DMS114 treated with DMSO at 0.1 percent for 48 hours (cell line): ENCODE data around the gene TOMT.
A peak's percentile ranks its signal among the peaks of the same experiment; 100 is the strongest.

ENCODE experiments used
- DNase-seq: peaks from one replicate; lab custom pipeline; 2025; ENCODE audit not compliant: unreplicated experiment; lab: John Stamatoyannopoulos, UW

TOMT gene

GRCh38 chr11:72105888-72106287, at the start of gene TOMT:
TOMT (plus strand) TSS chr11:72105924; CDS start chr11:72105952, 28 bp downstream.
- no peak for DNase-seq

DNA sequence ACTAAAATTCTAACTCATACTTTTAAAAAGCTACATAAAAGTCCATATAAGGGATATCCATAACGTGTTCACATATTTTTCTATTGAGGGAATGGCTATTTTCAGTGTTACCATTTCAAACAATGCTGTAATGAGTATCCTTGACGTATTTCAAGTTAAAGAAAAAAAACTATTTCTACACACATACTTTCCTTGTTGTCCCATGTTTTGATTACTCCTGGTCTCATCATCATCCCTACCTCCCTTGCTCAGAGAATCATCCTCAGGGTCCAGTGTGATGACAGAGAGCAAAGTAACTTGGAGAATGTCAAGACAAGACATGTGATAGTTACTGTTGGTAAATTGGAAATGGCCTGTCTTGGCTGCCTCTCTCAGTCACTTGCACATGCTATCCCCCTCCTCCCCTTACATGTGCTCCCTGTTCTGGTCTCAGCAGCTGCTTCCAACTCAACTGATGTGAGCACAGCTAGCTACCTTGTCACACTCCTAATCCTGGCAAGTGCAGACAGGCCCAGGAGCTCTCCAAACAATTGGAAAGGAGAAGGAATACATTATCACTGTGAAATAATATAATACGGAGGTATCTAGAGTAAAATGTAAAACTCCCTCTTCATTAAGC, 47.2 kb upstream of the TOMT start:
- no peak for DNase-seq

DNA sequence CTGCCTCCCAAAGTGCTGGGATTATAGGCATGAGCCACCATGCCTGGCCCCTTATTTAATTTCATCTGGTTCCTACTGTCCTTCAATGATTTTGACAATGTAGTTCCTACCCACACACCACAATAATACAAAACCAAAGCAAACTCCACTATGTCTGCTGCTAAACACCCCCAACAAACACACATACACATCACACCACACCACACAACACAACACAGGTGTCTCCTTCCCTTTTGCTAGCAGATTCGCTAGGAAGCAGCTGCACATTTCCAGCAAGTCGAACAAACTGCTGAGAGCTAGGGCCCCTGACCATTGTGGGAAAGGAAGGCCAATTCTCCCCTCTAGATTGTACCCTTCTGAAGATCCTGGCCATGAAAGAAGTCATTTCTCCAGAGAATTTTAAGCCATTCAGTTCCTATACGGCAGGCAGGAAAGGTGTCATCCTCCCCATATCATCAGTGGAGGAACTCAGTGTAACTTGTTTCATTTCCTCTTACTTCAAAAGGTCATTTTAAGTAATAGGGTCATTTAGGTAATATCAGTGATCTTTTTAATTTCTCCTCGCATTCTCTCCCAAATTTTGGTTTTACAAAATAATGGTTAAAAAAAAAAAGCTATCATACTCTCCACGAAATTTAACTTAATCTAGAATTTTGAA, 43.9 kb upstream of the TOMT start:
- no peak for DNase-seq

- no peak for DNase-seq
These were observed 38.9 kb upstream of the TOMT start for GRCh38 chr11:72066855-72067254.

DNA sequence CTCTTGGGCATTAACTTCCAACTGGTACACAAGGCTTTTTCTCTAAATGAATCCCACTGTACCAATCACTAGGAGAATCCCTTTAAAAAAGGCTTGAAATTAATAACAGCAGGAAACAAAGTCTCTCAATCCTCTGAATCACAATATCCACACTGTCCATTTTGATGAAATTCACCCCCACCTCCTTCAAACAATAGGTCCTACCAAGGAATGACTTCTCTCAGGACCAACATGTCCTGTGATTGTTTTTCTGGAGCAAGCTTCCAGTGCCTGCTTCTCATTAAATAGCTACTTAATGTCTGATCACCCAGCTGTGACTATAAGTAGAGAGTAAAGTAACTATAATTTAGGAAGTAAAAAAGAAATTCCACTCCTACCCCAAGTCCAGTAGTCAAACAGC, 38.5 kb upstream of the TOMT start:
- DNase-seq: no peak

DNA sequence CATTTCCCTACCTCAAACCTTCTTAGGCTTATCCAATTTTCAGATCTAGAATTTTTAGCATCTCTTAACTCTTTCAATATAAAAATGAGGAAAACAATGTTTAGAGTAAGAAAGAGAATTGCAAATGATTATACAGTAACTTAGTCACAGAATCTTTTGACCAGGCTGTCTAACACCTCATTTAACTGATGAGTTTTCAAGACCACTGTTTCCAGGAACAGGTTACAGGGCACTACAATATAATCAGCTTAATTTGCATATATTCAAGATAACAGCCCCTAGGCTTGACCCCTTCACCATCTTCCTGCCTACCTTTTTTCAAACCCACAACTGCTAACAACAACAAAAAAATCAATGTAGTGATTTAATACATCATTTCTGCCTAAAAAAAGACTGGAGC, 38.0 kb upstream of the TOMT start:
- DNase-seq: no peak

GRCh38 chr11:72069200-72069599, 36.5 kb upstream of the TOMT start:
- DNase-seq: no peak

GRCh38 chr11:72069787-72070251, 35.9 kb upstream of the TOMT start:
- DNase-seq: no peak

- DNase-seq: no peak
These were observed 35.2 kb upstream of the TOMT start for GRCh38 chr11:72070491-72070890.

DNA sequence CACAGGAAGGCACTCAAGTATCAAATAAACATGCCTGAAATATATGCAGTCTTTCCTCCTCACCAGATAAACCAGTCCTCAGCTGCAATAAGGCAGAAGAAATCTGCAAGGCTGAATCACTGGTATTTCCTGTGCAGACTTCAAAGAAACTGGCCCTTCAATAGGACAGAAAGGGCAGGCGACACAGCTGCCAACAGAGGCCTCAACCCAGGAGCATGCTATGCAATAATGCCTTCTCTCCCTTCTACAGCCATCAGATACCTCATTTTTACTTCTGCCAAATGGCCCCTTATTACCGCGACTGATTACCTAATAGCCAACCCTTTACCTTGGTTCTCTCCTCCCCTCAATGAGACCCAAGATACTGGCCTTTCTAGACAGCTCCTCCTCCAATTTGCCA, 33.4 kb upstream of the TOMT start:
- no peak for DNase-seq

DNA sequence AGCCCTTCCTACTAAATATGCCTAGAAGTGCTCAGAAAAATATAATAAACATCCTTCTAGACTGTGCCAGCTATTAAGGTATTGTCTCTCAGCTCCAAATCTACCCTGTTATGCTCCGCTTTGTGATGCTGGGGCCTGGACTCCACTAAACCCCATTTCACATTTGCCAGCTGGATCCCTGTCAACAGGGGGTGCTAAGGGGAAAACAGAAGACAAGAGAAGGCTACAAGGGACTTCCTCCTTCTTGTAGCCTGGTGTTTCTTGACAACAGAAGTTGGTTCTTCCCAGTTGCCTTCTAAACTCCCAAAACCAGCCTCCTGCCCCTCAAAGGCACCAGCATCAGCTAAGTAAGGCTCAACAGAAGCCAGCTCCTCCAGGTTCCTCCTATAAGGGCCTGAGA, 30.6 kb upstream of the TOMT start:
- DNase-seq: no peak

DNA sequence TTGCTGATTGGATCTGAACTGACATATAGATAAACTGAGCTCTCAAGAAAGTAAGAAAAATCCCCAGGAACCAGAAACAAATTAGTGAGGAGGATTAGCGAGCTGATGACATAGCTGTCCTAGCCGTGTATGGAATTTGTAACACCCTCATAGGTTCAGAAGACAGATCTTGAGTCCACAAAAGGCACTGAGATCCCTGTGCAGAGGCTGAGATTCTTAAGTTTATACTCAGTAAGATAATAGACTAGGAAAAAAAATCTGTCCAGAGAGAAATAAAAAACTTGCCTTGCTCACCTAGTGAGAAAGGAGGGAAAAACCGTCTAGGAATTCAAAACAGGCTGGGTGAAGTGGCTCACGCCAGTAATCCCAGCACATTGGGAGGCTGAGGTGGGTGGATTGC, 30.0 kb upstream of the TOMT start:
- DNase-seq: no peak

DNA sequence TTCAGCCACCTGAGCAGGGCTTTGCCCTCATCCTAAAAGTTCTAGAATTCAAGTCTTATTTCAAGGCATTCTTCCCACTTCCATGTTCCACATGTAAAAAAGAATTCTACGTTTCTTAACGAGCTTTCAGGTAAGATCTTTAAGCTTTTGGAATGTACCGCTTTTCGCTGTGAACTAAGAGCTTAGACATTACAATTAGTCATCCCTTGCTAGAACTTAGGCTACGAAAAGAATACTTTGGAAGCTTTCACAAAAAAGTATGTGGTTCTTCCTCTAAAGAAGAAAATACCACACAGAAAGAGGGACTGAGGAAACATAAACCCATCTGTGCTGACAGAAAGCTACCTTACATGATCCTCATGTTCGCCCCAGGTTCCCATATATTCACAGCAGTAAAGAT, 27.2 kb upstream of the TOMT start:
- no peak for DNase-seq

- no peak for DNase-seq
These were observed 25.9 kb upstream of the TOMT start for GRCh38 chr11:72079819-72080325.

DNA sequence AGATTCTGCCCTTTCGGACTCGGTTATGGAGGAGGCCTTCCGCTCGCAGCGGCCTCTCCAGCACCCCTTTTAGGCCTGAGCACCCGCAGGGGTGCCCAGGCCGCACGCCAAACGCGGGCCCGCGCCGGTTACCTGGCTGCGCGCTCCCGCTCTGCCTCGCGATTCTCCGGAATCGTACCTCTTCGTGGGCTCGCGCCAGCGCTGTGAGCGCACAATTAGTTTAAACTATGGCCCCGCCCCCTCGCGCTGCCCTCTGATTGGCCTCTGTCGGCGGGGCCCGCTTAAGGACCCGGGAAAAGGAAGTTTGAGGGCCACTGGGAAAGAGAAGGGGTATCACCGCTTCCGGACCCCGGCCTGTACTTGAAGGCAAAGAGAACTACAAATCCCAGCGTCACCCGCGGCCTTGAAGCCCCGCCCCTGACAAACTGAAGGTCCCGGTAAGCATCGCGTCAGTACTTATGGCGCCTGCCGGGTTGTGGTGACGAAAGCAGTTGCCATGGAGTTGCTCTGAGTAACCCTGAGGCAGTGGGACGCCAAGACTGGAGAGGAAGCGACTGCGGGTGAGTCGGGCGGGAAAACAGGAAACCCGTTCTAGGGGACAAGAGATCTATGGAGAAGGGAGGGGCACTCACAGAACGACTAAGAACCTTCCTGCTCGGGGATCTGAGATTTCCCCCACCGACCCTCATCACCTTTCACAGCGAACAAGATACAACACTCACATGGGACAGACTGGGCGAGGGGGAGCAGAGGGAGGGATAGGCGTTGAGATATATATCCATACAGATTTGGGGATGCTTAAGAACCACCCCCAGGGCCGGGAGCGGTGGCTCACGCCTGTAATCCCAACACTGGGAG, 25.2 kb upstream of the TOMT start, which contains the start of the genes LRRC51 and NUMA1:
LRRC51 (plus strand) TSS at position 525 of the 858 bp plus-strand sequence. CDS start 8,234 bp downstream, outside the sequence.
NUMA1 (minus strand) TSS at position 217 of the 858 bp plus-strand sequence. CDS start 44,599 bp downstream, outside the sequence.
- peak; percentile 94 for DNase-seq

DNA sequence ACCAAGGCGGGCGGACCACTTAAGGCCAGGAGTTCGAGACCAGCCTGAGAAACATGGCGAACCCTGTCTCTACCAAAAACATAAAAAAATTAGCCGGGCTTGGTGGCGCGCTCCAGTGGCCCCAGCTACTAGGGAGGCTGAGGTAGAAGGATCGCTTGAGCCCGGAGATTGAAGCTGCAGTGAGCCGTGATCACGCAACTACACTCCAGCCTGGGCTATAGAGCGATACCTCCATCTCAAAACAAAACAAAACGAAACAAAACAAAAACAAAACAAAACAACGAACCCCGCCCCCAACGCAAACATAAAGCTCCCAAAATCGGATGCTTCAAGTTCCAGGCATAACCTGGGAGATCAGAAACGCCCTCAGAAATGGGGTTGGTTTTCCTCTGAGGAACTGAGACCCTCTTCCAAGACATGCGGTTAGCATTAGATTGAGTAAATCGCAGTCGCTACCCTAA, 24.5 kb upstream of the TOMT start:
- DNase-seq: no peak

- DNase-seq: no peak
These were observed 23.8 kb upstream of the TOMT start for GRCh38 chr11:72081821-72082453.

DNA sequence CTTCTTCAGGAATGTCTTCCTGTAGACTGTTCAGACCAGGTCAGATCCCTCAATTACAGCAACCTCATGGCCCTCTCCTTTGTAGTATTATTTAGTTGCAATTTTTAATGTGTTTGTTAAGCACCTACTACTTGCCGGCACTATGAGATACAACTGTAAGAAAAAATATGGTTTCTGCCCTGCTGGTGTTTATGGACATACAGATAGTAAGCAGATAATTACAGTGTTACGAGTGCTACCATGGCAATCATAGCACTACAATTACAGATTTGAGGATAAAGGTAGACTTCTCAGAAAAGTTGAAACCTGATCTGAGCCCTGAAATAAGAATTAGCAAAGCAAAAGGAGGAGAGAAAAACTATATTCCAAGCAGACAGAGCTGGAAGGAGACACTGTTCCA, 22.3 kb upstream of the TOMT start:
- DNase-seq: no peak

DNA sequence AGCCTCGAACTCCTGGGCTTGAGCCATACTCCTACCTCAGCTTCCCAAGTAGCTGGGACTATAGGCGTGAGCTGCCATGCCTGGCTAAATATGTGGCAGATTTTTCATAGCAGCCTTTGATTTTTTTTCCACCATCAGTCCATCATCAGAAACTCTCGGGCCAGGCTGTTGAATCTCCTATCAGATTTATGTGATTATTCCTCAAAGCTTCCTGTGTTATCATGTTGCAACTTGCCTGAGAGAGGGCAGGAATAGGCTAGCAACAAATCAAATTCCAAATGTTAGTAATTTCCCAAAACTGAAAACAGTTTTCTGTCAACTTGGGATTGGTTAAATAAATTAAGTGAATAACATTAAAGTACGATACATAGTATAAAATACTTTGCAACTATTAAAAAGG, 21.6 kb upstream of the TOMT start:
- no peak for DNase-seq

GRCh38 chr11:72084965-72085364, 20.8 kb upstream of the TOMT start:
- DNase-seq: no peak
